HG02840 (cell line): Measurements from ENCODE around the gene AHDC1.
"Not testable (repeated sequence)": the region's sequence is repeated elsewhere in the genome, so short reads cannot be mapped to it uniquely, and the experiment has no call there.

ENCODE experiments used
- ATAC-seq: cut with Tn5 transposase; IDR thresholded peaks from one replicate; pipeline ENCODE4 v1.9.1; 2021; ENCODE audit warnings: mild to moderate bottlenecking, moderate library complexity, moderate number of reproducible peaks; ENCODE audit not compliant: unreplicated experiment, low FRiP score

Gene AHDC1

DNA sequence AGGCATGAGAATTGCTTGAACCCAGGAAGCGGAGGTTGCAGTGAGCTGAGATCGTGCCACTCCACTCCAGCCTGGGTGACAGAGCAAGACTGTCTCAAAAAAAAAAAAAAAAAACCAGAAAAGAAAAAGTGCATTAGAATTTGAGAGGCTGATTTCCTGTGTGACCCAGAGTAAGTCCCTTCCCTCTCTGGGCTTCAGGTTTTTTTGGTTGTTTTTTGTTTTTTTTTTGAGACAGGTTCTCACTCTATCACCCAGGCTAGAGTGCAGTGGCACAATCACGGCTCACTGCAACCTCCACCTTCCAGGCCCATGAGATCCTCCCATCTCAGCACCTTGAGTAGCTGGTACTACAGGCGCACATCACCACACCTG lies 65.7 kb downstream of the AHDC1 start:
- not testable (repeated sequence) for ATAC-seq

DNA sequence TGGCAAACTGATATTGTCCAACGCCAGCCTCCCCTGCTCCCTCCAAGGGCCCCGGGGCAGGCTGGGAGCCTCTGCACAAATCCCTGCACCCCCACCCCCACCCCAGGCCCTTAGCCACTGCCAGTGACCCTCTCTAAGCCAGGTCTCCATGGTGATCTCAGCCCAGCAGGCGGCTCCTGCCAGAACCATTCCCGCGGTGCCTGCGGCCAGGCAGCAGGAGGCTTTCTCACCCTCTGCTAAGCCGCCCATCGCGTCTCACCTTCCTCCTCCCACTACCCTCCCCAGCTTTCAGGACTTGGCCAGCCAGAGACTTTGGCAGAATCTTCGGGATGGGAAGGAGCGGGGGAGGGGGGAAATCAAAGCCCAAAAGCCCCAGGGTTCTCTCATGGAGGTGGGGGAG lies 67.2 kb downstream of the AHDC1 start:
- ATAC-seq = no peak

DNA sequence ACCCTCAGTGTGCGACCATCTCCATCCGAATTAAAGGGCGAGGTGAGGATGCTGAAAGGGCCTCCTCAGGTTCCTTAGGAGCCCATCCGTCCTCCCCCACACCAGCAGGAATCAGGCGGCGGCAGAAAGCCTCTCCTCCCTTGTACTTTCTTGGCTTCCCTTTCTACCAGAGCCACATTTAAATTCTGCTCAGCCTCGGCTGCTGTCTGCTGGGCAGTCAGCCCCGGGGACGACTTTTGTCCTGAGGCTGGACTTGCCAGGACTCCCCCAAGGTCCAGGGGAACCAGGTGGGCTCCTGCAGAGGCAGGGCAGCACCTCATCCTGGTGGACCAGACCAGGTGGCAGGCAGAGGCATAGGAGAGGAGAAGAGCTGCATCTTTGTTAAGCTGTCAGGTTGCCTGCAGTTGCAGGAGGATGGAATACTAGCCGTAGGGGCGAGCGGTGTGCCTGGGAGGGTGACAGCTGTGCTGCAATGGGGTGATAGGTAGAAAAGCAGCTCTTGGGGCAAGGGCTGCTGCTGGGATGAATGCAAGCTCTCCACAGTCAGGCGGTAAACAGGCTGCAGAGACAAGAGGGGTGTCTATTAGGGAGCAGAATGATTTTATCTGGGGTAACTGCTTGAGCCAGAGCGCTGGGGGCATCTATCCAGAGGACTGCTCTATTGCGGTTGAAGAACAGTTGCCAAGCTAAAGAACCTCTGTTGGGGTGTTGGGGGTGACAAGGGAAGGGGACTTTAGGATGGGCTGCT lies 67.8 kb downstream of the AHDC1 start:
- no peak for ATAC-seq

DNA sequence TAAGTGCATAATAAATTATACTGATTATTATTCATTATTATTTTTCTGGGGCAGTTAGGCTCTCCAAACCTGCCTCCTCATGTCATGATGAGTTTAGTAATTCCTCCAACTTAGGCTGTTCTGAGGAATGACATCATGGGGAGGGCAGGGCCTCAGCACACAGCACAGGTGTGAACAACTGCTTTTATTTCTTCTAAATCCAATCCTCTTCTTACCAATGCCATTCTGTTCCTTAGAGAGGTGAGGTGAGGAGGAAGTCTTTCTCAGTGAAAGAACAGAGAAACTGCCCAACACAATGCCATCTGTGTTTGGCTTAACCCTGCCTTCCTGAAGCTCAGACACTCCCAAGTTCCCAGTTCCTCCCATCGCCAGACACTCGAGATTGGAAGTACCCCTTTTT lies 68.6 kb downstream of the AHDC1 start:
- no peak for ATAC-seq

DNA sequence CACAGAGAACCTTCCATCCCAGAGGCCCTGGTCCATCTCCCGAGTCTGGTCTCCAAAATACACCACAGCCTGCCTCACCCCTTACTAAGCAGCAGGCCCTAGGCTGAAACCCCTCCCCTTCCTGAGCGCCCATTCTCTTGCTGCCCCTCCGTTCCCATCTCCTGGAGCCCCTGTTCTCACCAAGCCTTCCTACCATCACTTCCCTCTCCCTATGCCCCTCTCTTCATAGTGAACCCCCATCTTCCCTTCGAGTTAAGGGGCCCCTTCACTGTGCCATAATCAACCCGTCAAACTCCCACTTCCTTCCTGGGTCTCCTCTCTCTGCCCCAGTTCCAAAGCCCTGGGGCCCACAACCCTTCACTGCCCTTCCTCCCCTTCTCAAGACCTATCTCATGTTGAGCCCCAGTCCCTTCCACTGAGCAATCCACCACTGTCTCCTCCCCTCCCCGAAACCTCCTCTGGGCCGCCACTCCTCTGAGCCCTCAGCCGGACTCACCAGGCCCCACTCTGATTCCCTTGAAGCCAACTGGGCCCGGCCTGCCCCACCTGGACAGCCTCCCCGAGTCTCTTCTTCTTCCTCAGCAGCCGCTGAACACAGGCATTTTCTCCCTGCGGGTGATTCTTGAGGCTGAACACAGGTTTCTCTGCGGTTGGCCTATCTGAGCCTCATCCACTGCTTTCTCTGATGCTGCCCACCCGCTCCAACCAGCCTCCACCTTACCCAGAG lies 71.8 kb downstream of the AHDC1 start:
- no peak for ATAC-seq

DNA sequence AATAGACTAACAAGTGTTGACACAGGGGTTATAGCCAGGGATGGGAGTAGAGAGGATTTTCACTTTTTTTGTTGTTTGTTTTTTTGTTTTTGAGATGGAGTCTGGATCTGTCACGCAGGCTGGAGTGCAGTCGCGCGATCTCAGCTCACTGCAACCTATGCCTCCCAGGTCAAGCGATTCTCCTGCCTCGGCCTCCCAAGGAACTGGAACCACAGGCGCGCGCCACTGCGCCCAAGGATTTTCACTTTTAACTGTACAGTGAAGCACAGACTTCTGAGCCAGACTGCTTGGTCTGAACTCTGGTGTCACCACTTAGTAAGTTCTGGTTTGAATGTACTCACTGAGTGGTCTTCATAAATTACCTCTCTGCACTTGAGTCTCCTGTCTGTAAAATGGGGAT lies 73.8 kb downstream of the AHDC1 start:
- no peak for ATAC-seq

DNA sequence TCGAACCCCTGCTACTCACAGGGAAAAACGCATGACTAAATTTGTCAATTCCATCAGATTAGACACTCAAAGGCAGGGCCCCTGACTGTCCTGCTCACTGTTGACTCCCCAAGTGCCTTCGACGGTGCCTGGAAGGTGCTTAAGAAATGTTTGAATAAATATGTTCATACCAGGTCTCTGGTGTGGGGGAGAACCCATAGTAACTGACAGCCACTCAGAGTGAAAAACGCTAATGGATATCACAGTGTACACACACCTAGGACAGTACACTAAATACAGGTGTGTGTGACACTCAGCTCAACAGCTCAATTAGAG lies 74.3 kb downstream of the AHDC1 start:
- no peak for ATAC-seq

DNA sequence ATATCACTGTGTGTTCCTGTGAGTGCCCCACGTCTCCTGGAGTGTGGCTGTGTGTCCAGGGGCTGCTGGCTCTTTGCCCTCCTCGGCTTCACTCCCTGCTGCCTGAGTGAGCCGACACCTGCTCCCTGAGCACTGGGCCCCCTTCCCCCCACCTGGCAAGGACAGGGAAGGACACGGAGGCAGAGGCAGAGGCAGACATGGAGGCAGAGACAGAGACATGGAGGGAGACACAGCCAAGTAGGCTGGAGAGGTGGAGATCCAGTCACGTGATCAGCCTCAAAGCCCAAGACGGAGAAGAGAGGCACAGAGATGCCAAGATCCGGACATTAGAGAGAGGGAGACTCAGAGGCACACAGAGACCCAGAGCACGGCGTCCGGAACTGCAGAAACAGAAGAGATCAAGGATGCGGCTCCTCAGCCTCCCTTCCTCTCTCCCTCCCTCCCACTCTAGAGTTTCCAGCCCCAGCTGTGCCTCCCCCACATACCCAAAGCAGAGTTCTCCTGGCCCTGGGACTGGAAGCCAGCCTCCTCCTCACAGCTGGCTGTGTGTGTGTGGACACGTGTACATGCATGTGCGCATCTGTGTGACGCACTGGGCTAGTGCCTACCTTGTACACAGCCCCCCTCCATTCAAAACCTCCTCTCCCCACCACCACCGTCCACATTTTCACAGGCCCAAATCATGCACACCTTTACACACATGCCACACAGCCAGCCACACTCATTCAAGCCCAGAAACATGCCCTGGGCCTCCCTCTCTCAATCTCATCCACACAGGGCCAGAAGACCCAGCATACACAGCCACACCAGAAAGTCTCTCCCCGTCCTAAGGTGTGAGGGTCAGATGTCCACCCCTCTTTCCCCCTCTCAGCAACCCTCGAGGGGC lies 74.9 kb downstream of the AHDC1 start:
- ATAC-seq = no peak

DNA sequence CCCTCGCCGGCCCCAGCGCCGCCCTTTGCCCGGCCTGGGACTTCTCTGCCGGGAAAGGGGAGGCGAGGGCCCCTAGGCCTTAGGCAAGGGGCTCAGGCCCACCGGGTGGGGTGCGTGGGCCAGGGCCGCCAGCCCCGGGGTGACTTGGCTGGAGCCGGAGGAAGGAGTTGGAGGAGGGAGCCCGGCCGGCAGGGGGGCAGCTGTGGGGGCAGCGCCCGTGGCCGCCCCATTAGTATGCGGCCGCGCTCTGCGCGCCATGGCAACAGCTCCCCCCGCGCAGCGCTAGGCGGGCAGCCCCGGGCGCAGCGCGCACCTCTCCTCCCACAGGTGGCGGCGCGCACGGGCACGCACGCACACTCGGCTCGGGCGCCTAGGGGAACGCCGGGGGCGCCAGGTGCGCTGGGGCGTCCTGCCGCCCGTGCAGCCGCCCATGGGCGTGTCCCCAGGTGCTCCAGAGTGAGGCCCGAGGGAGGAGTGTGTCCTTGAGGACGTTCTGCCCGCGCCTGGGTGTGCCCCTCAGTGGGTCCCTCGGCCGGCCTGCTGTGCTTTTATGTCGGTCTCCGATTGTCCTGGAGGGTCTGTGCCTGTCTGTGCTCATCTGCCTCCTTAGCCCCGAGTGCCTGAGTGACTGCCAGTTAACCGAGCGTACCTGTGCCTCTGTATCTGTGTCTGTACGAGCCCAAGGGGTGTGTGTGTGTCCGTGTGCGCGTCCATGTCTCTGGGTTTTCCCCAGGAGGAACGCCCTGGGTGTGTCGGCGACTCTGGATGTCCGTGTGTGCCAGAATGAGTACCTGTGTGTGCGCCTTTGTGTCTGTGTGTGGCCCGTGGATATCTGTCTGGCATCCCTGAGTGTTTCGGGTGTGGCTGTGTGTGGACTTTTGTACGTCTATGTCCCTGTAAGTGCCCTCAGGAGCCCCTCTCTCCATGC lies 75.8 kb downstream of the AHDC1 start:
- ATAC-seq = no peak

DNA sequence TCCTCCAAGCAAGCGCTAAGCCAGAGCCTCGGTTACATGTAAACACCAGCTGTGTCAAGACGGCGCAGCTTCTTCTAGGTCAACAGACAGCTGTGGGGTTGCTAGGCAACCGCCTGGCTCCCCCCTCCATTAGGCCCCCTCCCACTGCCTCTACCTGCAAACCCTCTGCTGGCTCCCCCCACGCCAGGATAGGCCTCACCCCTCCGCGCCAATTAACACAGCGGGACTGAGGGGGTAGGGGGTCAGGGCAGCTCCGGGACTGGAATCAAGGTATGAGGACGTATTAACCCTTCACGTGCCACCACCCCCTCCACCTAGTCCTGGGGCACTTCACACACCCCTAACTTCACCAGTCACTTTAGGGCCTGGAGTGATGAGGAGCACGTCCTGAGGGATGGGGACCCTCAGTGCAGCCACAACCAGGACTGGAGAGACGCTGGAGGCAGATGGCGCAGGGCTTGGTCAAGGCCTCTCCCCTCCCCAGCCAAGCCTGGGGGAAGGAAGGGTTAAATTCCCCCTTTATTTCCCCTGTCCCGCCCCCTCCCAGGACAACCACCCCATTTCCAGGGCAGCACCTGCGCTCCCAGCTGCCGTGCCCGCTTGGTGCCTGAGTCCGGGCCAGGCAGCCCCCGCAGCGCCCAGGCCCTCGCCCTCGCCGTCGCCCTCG lies 76.6 kb downstream of the AHDC1 start:
- no peak for ATAC-seq

DNA sequence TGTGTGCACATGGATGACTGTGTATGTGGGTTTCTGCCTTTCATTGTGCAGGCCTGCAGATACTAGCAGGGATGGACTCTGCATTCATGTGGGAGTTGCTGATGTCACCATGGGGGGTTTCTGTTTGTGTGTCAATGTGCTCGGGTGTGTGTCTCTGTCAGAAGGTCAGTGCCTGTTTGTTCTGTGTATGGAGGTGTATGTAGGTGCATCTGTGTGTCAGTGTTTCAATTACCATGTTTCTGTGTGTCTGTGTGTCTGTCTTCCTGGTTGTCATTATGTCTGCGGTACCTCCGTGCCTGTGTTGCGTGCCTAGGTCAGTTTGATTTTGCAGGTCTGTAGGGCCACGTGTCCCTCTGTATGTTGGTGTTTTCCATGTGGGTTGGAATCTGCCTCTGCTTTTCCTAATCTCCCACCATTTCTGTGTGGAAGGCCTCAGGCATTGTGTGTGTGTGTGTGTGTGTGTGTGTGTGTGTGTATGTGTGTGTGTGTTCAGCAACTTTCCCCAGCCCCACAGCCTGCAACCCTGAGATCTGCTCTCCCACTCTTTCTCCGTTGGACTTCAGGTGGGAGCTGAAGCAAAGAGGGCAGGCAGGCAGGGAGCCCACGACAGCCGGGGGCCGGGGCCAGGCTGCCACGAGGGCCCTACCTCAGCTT lies 77.2 kb downstream of the AHDC1 start:
- ATAC-seq = no peak

DNA sequence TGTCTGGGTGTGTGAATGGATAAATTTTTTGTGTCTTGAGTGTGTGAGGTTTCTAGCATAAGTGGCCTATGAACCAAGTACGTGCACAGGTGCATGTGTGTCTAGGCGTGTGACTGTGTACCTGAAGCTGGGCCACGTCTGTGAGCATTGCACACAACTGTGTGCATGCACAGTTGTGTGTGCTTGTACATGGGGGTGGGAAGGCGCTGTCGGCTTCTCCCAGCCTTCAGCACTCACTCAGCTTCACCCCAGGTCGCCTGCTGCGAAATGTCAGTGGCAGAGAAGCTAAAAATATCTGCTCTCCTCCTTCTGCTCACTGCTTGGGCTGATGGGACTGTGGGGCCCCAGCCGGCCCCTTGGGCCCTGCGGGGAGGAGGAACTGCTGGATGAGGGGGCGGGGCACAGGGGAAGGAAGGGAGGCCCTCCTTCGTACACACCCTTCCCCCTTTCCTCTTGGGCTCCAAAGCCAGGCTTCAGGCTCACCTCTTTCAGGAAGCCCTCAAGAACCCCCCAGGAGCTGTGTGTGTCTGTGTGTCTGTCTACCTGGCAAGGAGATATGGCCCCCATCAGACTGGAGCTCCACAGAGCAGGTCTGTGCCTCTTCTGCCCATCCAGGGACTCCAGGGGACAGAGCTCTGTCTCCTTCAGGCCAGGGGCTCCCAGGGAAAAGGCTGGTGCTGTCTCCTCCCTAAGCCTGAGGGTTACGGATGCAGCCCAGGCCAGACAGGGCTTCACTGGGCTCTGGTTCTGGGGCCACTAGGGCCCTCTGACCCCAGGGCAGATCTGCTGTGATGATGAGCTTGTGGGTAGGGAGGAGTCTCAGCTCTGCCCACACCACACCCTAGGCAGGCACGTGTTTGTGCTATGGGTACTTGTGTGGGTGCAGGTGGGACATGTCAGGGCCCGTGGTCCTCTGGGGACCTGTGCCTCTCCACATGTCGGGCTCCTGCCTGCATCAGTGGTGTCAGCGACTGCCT lies 78.4 kb downstream of the AHDC1 start:
- no peak for ATAC-seq

DNA sequence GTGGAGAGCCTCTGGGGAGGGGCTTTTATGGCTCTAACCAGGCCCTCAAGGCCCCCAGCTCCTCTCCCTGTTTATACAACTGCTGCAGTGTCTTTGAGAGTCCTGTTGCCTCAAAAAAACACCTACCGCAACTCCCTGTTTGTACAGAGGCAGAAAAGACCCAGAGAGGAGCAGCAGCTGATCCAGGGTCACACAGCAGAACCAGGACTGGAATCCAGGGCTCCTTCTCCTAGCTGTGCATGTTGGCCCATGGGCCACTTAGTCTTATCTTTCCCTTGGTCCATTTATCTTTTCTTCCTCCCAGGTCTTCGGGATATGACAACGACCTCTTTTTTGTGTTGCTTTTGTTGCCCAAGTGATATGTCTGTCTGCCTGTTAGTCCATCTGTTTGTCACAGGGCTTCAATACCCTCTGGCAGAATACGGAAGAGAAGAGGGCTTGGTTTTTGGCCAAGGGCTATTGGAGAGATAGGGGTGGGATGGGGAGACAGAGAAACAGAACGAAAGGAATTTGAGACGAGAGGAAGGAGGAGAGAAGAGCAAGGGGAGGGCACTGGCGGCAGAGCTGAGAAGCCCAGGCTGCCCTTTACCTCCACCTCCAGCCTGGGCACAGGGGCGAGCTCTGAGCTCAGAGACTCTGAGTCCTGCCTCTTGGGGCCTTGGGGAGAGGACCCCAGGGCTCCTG lies 80.5 kb downstream of the AHDC1 start:
- ATAC-seq = no peak

DNA sequence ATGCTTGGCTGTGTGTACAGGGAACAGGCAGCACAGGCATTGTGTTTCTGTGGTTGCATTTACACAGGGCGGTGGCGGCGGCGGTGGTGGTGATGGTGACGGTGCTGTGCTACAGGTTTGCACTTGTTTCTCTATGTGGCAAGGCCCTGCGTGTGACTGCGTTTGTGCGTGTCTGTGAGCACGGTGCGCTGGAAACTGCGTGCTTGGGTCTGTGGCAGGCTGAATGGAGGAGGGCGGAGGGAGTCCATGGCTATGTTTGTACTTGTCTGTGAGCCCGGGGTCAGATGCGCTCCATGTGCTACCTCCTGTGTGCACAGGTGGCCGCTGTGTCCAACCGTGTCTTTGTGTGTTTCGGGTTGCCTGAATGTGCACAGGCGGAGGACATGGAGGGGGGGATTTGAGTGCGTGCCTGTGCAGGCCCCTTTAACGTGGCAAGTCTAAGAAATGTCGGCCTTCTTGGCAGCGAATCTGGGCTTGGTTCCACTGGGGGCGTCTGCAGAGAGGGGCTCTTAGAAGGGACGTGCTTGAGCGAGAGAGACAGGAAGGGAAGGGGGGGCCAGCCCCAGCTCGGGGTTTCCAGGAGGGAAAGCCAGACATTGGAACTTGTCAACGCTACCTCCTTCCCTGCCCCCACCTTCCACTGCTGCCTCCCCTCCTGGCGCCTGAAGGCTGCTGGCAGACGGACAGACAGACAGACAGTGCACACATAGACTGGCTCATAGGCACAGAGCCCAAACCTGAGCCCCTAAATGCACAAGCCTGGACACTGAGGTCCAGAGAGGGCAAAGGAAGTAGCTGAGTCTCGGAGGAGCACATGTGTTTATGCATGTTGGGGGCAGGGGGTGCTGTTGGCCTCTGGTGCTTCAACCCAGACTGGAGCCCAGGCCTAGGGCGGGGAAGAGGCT lies 81.3 kb downstream of the AHDC1 start:
- ATAC-seq = no peak

DNA sequence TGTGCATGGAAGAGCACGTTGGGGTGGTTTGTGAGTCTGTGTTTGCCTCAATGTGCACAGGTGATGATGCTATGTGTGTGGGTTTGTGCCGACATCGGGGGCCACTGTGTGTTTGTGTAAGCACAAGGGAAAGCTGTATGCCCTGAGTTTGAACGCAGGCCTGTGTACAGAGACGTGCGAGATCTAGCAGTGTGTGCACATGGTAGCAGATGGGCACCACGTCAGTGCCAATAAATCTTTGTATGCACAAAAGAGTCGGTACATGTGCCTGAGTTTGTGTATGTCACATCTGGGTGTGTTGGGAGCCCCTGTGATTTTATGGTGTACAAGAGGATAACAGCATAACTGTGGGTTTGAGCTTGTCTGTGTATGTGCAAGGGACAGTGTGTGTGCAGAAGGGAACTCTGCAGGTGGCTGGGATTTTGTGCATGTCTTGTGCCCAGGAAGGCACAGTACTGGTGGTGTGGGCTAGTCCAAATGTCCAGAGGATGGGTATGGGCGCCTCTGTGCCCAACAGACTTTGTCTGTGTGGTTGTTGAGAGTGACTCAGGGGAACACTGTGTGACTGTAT lies 82.0 kb downstream of the AHDC1 start:
- no peak for ATAC-seq

DNA sequence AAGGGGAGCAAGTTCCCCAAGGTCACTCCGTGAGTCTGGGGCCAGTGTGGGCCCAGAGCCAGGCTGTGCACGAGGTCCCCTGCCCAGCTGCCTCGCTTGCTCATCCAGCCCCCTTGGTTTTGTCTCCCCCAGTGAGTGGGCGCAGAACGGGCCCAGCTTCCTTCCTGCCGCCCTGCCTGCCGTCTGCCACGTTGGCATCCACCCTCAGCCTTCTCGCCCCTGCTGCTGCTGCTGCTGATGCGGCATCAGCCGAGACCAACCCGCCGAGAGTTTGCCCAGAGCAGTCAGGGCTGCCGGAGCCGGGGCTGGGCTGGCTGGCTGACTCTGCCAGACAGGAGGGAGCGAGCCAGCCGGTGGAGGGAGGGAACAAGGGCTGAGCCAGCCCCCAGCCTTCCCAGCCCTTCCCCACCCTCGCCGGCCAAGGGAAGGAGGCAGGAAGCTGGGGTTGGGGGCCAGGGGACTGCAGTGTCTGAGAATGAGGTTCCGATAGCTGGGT lies 82.6 kb downstream of the AHDC1 start:
- no peak for ATAC-seq
